AG10803 (cell line): Measurements from ENCODE around the gene COP1.

Experiments used
- DNase-seq: peaks from one replicate; pipeline ENCODE4 v3.0.0; 2010; ENCODE audit warnings: low read depth
- H3K4me3 ChIP-seq: 2 replicates; pipeline ENCODE4 v1.5.1; 2011; ENCODE audit warnings: mild to moderate bottlenecking, low read length, control low read depth
- CTCF ChIP-seq: conservative IDR thresholded peaks from 2 replicates; pipeline ENCODE4 v1.5.1; 2011; ENCODE audit warnings: mild to moderate bottlenecking, low read length, control low read depth, inconsistent platforms

Gene COP1

GRCh38 chr1:176068901-176069300, 138.2 kb downstream of the COP1 start:
- no peak for DNase-seq
- no peak overlapping the region for H3K4me3 ChIP-seq
- TF ChIP-seq CTCF, result no peak

GRCh38 chr1:176068256-176068655, 138.8 kb downstream of the COP1 start:
- DNase-seq, result no peak
- no peak overlapping the region for H3K4me3 ChIP-seq
- TF ChIP-seq CTCF, result no peak

- no peak for TF ChIP-seq CTCF
- DNase-seq, result no peak
- H3K4me3 ChIP-seq, result no peak overlapping the region
These were observed 140.4 kb downstream of the COP1 start for GRCh38 chr1:176066709-176067108.

- DNase-seq, result no peak
- H3K4me3 ChIP-seq, result no peak overlapping the region
- TF ChIP-seq CTCF, result no peak
These were observed 148.4 kb downstream of the COP1 start for GRCh38 chr1:176058686-176059085.

- no peak for DNase-seq
- no peak for TF ChIP-seq CTCF
- H3K4me3 ChIP-seq, result no peak overlapping the region
These were observed 150.8 kb downstream of the COP1 start for GRCh38 chr1:176056312-176056711.

GRCh38 chr1:176055398-176055797, 151.7 kb downstream of the COP1 start:
- no peak for TF ChIP-seq CTCF
- no peak for DNase-seq

GRCh38 chr1:176051902-176052518, 155.1 kb downstream of the COP1 start:
- H3K4me3 ChIP-seq, result no peak overlapping the region
- DNase-seq, result no peak
- no peak for TF ChIP-seq CTCF

More at GRCh38 chr1:176055398-176055797, 151.7 kb downstream of the COP1 start:
- no peak overlapping the region for H3K4me3 ChIP-seq
